K562 (cell line): ENCODE results near the gene VPS16. TPM values are rescaled to one million over a fixed set of nuclear protein-coding genes. Genes with fewer than 3 reads are reported as not detected.

Experiments used
- ATAC-seq: fragments of 200-7000 bp; cut with Tn5 transposase; 3 replicates; pipeline ENCODE4 v1.9.1; 2020; ENCODE audit warnings: moderate library complexity
- BruUV-seq: library from RNA; stranded (reverse); fragments of 400-500 nt; replicated peaks from 2 replicates; lab custom pipeline; 2021; lab: Mats Ljungman, UMichigan
- CTCF ChIA-PET: fragments of 300-600 bp; formaldehyde crosslinking; extraction: SDS; loops from one replicate; lab custom pipeline; 2021; ENCODE audit warnings: low intra/inter-chr PET ratio; lab: Yijun Ruan, JAX
- POLR2A ChIA-PET: fragments of 300-600, 350-650 bp; sonication (Branson Sonifier 250); formaldehyde crosslinking; extraction: SDS; loops from one replicate; lab custom pipeline; 2021; ENCODE audit warnings: antibody characterized with exemption, inconsistent platforms; lab: Yijun Ruan, JAX
- DNase-seq, 4 experiments: peaks; one replicate each; pipeline versions ENCODE4 v3.0.0 to v3.0.0-alpha.2; 2011 to 2018; ENCODE audit warnings: low spot score in 3 of 4, mixed read lengths in 3 of 4; ENCODE audit errors: extremely low read depth in 1 of 4
- FAIRE-seq: peaks from 2 replicates; lab custom pipeline; 2011; peaks lifted over from hg19 to GRCh38; lab: Jason Lieb, UNC
- H2AFZ ChIP-seq: 2 replicates; pipeline ENCODE4 v1.6.0; 2011; ENCODE audit warnings: low read depth, low read length, control low read depth, inconsistent platforms
- H3K27ac ChIP-seq: fragments of 200-600 bp; 3 replicates; pipeline ENCODE4 v1.8.0; 2011; ENCODE audit warnings: low read depth, mild to moderate bottlenecking, control low read depth, inconsistent platforms, low read length, moderate library complexity, mixed read lengths; ENCODE audit errors: extremely low read depth
- H3K27me3 ChIP-seq, 2 experiments: fragments of 300-600 bp in 1 of 2; 2 replicates in 1 of 2; 3 replicates in 1 of 2; pipeline versions ENCODE4 v1.6.0 to v1.8.0; 2011; ENCODE audit warnings: inconsistent platforms in 2 of 2, low read length in 2 of 2, mild to moderate bottlenecking in 1 of 2, mixed read lengths in 1 of 2, moderate library complexity in 1 of 2; ENCODE audit not compliant: control insufficient read depth in 2 of 2, insufficient read depth in 2 of 2
- H3K36me3 ChIP-seq: fragments of 300-600 bp; 3 replicates; pipeline ENCODE4 v1.8.0; 2011; ENCODE audit warnings: mild to moderate bottlenecking, low read length, inconsistent platforms; ENCODE audit not compliant: control insufficient read depth, insufficient read depth
- H3K4me1 ChIP-seq, 2 experiments: fragments of 200-600 bp in 1 of 2; replicated peaks in 1 of 2; 2 replicates in 1 of 2; 3 replicates in 1 of 2; pipeline versions ENCODE4 v1.5.1 to v1.8.0; 2011; ENCODE audit warnings: inconsistent platforms in 2 of 2, low read length in 2 of 2, mild to moderate bottlenecking in 1 of 2, mixed read lengths in 1 of 2, moderate library complexity in 1 of 2; ENCODE audit not compliant: control insufficient read depth in 2 of 2, insufficient read depth in 2 of 2
- H3K4me2 ChIP-seq: 2 replicates; pipeline ENCODE4 v1.6.1; 2011; ENCODE audit warnings: low read length, control low read depth, inconsistent platforms, mixed read lengths; ENCODE audit not compliant: insufficient read depth
- H3K4me3 ChIP-seq: fragments of 200-600 bp; sonication (generic), shearing (Covaris generic); 2 replicates; pipeline ENCODE4 v1.5.1; 2016; ENCODE audit warnings: control low read depth, inconsistent platforms
- H3K79me2 ChIP-seq: fragments of 200-600 bp; 3 replicates; pipeline ENCODE4 v1.8.0; 2011; ENCODE audit warnings: low read length, inconsistent platforms; ENCODE audit not compliant: control insufficient read depth, insufficient read depth
- H3K9ac ChIP-seq, 2 experiments: 2 replicates each; pipeline versions ENCODE4 v1.6.0 to v1.6.1; 2011; ENCODE audit warnings: low read depth in 2 of 2, low read length in 2 of 2, control low read depth in 1 of 2, inconsistent platforms in 1 of 2, mild to moderate bottlenecking in 1 of 2, mixed read lengths in 1 of 2; ENCODE audit not compliant: insufficient read depth in 1 of 2
- H3K9me1 ChIP-seq: one replicate; pipeline ENCODE4 v1.6.0; 2011; ENCODE audit warnings: inconsistent platforms, mild to moderate bottlenecking, low read length, moderate library complexity; ENCODE audit not compliant: control insufficient read depth, insufficient read depth
- H3K9me3 ChIP-seq: replicated peaks from 2 replicates; pipeline ENCODE4 v1.5.1; 2011; ENCODE audit warnings: low read depth, low read length, inconsistent platforms; ENCODE audit not compliant: control insufficient read depth, insufficient read depth
- H4K20me1 ChIP-seq: replicated peaks from 2 replicates; pipeline ENCODE4 v1.6.1; 2011; ENCODE audit warnings: low read length, inconsistent platforms, mixed read lengths; ENCODE audit not compliant: control insufficient read depth, insufficient read depth
- CREB3L1 ChIP-seq: fragments of 450-650 bp; IDR thresholded peaks from 2 replicates; pipeline ENCODE4 v1.6.1; 2014; ENCODE audit warnings: low read depth, mild to moderate bottlenecking, moderate library complexity, borderline replicate concordance
- CTCFL ChIP-seq: IDR thresholded peaks from 2 replicates; pipeline ENCODE4 v1.6.1; 2011; ENCODE audit warnings: borderline replicate concordance, low read depth, mild to moderate bottlenecking, moderate library complexity, low read length; ENCODE audit not compliant: insufficient read depth, poor library complexity, severe bottlenecking
- EGR1 ChIP-seq: fragments of 450-650 bp; conservative IDR thresholded peaks from 2 replicates; pipeline ENCODE4 v1.6.1; 2017; ENCODE audit warnings: mild to moderate bottlenecking
- HOXB6 ChIP-seq: fragments of 250-450 bp; sonication (Bioruptor Pico); IDR thresholded peaks from 2 replicates; pipeline ENCODE4 v1.5.1; 2022; ENCODE audit warnings: mild to moderate bottlenecking, borderline replicate concordance
- RUNX1 ChIP-seq: sonication (generic); IDR thresholded peaks from 2 replicates; pipeline ENCODE4 v1.6.1; 2016; ENCODE audit warnings: antibody characterized with exemption, low read depth
- SOX6 ChIP-seq: fragments of 450-650 bp; IDR thresholded peaks from 2 replicates; pipeline ENCODE4 v1.6.1; 2014; ENCODE audit warnings: mild to moderate bottlenecking
- ZNF398 ChIP-seq: fragments of 250-450 bp; sonication (Bioruptor Pico); IDR thresholded peaks from 2 replicates; pipeline ENCODE4 v1.8.0; 2021; ENCODE audit warnings: moderate library complexity, mild to moderate bottlenecking, inconsistent platforms
- WGBS: fragments of 100-300 bp; shearing (Covaris generic); methylation state at CpG from one replicate; pipeline ENCODE4 v1.1.6; 2016; ENCODE audit warnings: low coverage, mixed read lengths; ENCODE audit not compliant: insufficient coverage; ENCODE audit errors: missing lambda C conversion rate; 5-methylcytosine and 5-hydroxymethylcytosine counted together
- in situ Hi-C: fragments of 300-500 bp; cut with MboI; formaldehyde crosslinking; loops from 4 replicates; pipeline ENCODE4 v1.15.0; 2018; ENCODE audit warnings: inconsistent platforms, mixed read lengths
- intact Hi-C: fragments of 100-400 bp; cut with micrococcal nuclease; formaldehyde crosslinking; loops from 2 replicates; pipeline ENCODE4 v1.14.2; 2022
- polyA plus RNA-seq, 8 experiments: library from polyadenylated mRNA; depleted of rRNA in 4 of 8; stranded (reverse) in 5 of 8; unstranded in 3 of 8; fragments of >200 nt; fragmentation: Nextera tagmentation in 2 of 8; fragmentation: Illumina TruSeq in 1 of 8; extraction: Ambion mirVana in 2 of 8; extraction: Trizol in 1 of 8; gene quantifications; 2 replicates each; pipeline versions ENCODE4 v1.2.1 to v1.2.3, GENCODE V29; 2011 to 2014; ENCODE audit warnings: inconsistent platforms in 1 of 8, missing spikeins in 1 of 8
- total RNA-seq, 7 experiments: library from RNA; depleted of rRNA in 6 of 7; stranded (reverse); fragments of >200 nt in 6 of 7; fragmentation: Illumina TruSeq in 2 of 7; extraction: Trizol in 2 of 7; gene quantifications; 2 replicates each; pipeline versions ENCODE4 v1.2.1 to v1.2.3, GENCODE V29; 2011 to 2021; ENCODE audit warnings: low replicate concordance in 1 of 7

VPS16 gene
- total and polyA plus RNA-seq, 9 of the 15 experiments (the other 6 are each of a cell fraction or from before 2014, with no cell fraction given), result 6.8 to 24.7 (median 14.0) TPM

GRCh38 chr20:2903686-2904085, 63.1 kb downstream of the VPS16 start:
- no peak overlapping the region for H3K4me3 ChIP-seq
- H3K9me1 ChIP-seq, result no peaks in the 10 kb centered on the region
- H2AFZ ChIP-seq, result no peak overlapping the region
- peaks cover 49% of the 10 kb centered on the region for H3K79me2 ChIP-seq
- H3K9me3 ChIP-seq, result no peaks in the 10 kb centered on the region; the same call in 1 of the 2 replicates
- H4K20me1 ChIP-seq, result no peaks in the 10 kb centered on the region
- H3K27me3 ChIP-seq, result no peaks in the 10 kb centered on the region
- DNase-seq (no peak), FAIRE-seq (no peak), ATAC-seq (no peak)
- H3K4me2 ChIP-seq, result no peak overlapping the region
- TF ChIP-seq CTCFL, result no peak
- no peak for TF ChIP-seq EGR1
- no peak for TF ChIP-seq CREB3L1
- TF ChIP-seq SOX6, result no peak
- TF ChIP-seq RUNX1, result no peak
- TF ChIP-seq ZNF398 (CRISPR knock-in tag), result no peak
- no peak for TF ChIP-seq HOXB6 (CRISPR knock-in tag)
- no TSS peak for BruUV-seq
- ChIA-PET CTCF (interaction anchor here (0.7 kb wide), 1 partner anchor 31 kb away, joined by 4 read pairs; no protein-coding TSS in a partner anchor), POLR2A (interaction anchor here (0.6 to 0.9 kb wide), 2 partner anchors 9 to 31 kb away, joined by 3 to 4 read pairs; no protein-coding TSS in a partner anchor)
- WGBS, result 97% methylated on average over 5 of the region's 6 CpGs
- H3K4me1 ChIP-seq, result no peaks in the 10 kb centered on the region; a peak in 1 of 5 replicates
- intact Hi-C loops, result no loop called here
- H3K36me3 ChIP-seq, result no peaks in the 10 kb centered on the region
- H3K27ac ChIP-seq, result no peak overlapping the region
- in situ Hi-C loops, result no loop called here
- H3K9ac ChIP-seq, result no peak overlapping the region
